Psoas muscle (tissue), 8 donors: ENCODE measurements around the gene MAN2A2. TPM values are rescaled to one million over a fixed set of nuclear protein-coding genes. Genes with fewer than 3 reads are reported as not detected.

Experiments
- ATAC-seq, 4 donors: fragments of 200-7000 bp; cut with Tn5 transposase; one replicate each; pipeline ENCODE4 v1.9.1; 2020; ENCODE audit warnings: moderate library complexity in 3 of 4, mild to moderate bottlenecking in 2 of 4
- DNase-seq, 2 donors: peaks; one replicate each; pipeline ENCODE4 v3.0.0-alpha.2; 2020
- H3K27ac ChIP-seq: fragments of 200-600 bp; one replicate; pipeline ENCODE4 v1.8.0; 2022
- H3K27me3 ChIP-seq, 3 donors: fragments of 200-600 bp in 1 of 3; one replicate each; pipeline versions ENCODE4 v1.6.1 to v1.8.0; 2013 to 2022; ENCODE audit warnings: low read length in 2 of 3, mild to moderate bottlenecking in 2 of 3, moderate library complexity in 1 of 3; ENCODE audit not compliant: insufficient read depth in 3 of 3
- H3K36me3 ChIP-seq, 2 donors: fragments of 200-600 bp in 1 of 2; one replicate each; pipeline versions ENCODE4 v1.6.1 to v1.8.0; 2013 to 2022; ENCODE audit warnings: low read depth in 1 of 2, mild to moderate bottlenecking in 1 of 2, moderate library complexity in 1 of 2; ENCODE audit not compliant: insufficient read depth in 1 of 2
- H3K4me1 ChIP-seq: fragments of 200-600 bp; one replicate; pipeline ENCODE4 v1.8.0; 2022
- H3K4me3 ChIP-seq: fragments of 200-600 bp; one replicate; pipeline ENCODE4 v1.8.0; 2022; ENCODE audit warnings: mild to moderate bottlenecking
- H3K9me3 ChIP-seq: fragments of 200-600 bp; one replicate; pipeline ENCODE4 v1.8.0; 2022
- CTCF ChIP-seq: fragments of 200-600 bp; IDR thresholded peaks from one replicate; pipeline ENCODE4 v1.8.0; 2022; ENCODE audit warnings: antibody characterized with exemption
- WGBS, 3 donors: extraction: QIAGEN DNeasy Blood & Tissue Kit; methylation state at CpG; one replicate each; pipeline versions ENCODE4 v1.1.6 to v1.1.7; 2013; 5-methylcytosine and 5-hydroxymethylcytosine counted together
- intact Hi-C, 2 donors: fragments of 100-400 bp; cut with DNase I; formaldehyde crosslinking; loops; one replicate each; pipeline versions ENCODE4 v1.11.0 to v1.14.2; 2022
- polyA plus RNA-seq, 3 donors: library from polyadenylated mRNA; stranded (reverse); fragments of 200-250 nt; gene quantifications; one replicate each; pipeline ENCODE4 v1.2.3, GENCODE V29; 2013
- total RNA-seq, 4 donors: library from RNA; stranded (reverse); fragmentation: NEBNext Ultra II Directional in 2 of 4; extraction: Animal tissue kit (Norgen Biotek cat#: 25700) in 2 of 4; gene quantifications; one replicate each; pipeline versions ENCODE4 v1.2.1 to v1.2.4, GENCODE V29; 2021 to 2023
- donor health status: healthy with polysubstance abuse.
- donor health status: DM: no; HTN: no; CAD: no; lungs with moderate emphysema.
- donor health status: Bipolar disorder and iron deficiency.
- donor health status: healthy.
- donor health status: DM: yes; HTN: yes; CAD: no.
- donor health status: DM: no; HTN: no; CAD: no.
- donor health status: DM: no; HTN: no; CAD: no.
- donor health status: DM: yes; HTN: yes; CAD: no.

Gene MAN2A2
- total and polyA plus RNA-seq, 7 donors = 22.9 to 127 (median 111) TPM

DNA sequence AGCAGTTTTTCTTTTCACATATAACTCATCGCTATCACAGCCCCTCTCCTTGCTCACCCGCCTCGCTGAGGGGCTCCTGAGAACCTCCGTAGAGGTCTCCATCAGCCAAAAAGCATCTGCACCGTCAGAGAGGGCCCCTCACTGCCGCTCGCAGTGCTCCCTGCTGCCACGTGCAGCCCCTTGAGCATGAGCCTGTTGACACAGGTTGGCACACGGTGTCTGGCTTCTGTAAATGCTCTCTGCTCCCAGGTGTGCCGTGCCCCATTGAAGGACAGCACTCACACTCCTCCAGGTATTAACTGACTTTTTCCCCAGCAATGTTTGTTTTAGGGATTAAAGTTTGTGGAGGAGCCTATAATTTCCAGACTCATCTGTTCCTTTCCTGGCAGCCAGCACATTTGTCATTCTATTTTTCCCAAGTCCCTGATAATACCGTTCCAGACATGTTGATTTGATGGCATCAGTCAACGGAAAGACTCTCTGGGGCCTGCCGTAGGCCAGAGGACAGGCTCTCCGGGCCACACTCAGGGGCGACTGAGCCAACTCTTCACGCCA is 36.9 kb upstream of the MAN2A2 start:
- DNase-seq = no peak
- no peak for ATAC-seq
- WGBS, 3 donors = 64 to 69% (median 65%) methylated on average over 16 of the region's 16 CpGs

DNA sequence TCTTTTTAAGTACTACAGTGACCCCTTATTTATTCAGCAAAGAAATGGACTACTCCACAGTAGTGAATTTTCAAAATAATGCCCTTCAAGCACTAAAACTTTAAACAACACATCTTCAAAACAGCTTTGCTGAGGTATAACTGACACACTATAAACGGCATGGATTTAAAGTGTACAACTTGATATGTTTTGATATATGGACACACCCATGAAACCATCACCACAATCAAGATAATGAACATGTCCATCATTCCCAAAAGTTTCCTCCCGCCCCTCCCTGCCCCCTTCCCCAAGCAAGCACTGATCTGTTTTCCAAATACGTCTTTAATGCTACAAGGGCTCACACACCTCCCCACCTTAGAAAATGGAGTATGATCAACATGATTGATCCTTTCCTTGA is 36.3 kb upstream of the MAN2A2 start:
- ATAC-seq (no peak), DNase-seq (no peak)
- WGBS, 3 donors = 81 to 84% (median 82%) methylated on average over 3 of the region's 3 CpGs
- Histone ChIP-seq H3K27ac (no peak overlapping the region), H3K27me3 (no peaks in the 10 kb centered on the region), H3K9me3 (no peaks in the 10 kb centered on the region), H3K36me3 (no peaks in the 10 kb centered on the region), H3K4me1 (peaks cover 19% of the 10 kb centered on the region), H3K4me3 (no peak overlapping the region)
- intact Hi-C loops = no loop called here
- TF ChIP-seq CTCF = no peak

More for the DNA sequence above, 36.9 kb upstream of the MAN2A2 start:
- no peak for TF ChIP-seq CTCF
- Histone ChIP-seq H3K4me1 (peaks cover 19% of the 10 kb centered on the region), H3K27ac (no peak overlapping the region), H3K36me3 (no peaks in the 10 kb centered on the region), H3K9me3 (no peaks in the 10 kb centered on the region), H3K27me3 (no peaks in the 10 kb centered on the region), H3K4me3 (no peak overlapping the region)
- intact Hi-C loops = no loop called here

GRCh38 chr15:90868261-90868689 is 34.8 kb upstream of the MAN2A2 start, which contains the start of gene FURIN:
FURIN (plus strand) TSS chr15:90868588; CDS start chr15:90875741, 7,153 bp downstream.
- Histone ChIP-seq H3K4me3 (no peak within 1 kb of the TSS), H3K36me3 (peaks cover 0 to 2% of the 10 kb centered on the region in 2 donors), H3K4me1 (peaks cover 28% of the 10 kb centered on the region), H3K27me3 (no peaks in the 10 kb centered on the region), H3K27ac (peak within 1 kb of the TSS; percentile 93), H3K9me3 (no peaks in the 10 kb centered on the region)
- no peak for TF ChIP-seq CTCF
- no peak for ATAC-seq
- WGBS, 3 donors = 77 to 91% (median 77%) methylated on average over 6 of the region's 6 CpGs
- intact Hi-C loops = no loop called here
- no peak for DNase-seq

GRCh38 chr15:90869140-90869541 is 34.0 kb upstream of the MAN2A2 start:
- no peak for ATAC-seq
- TF ChIP-seq CTCF = no peak
- peaks cover 37% of the 10 kb centered on the region for H3K4me1 ChIP-seq

More at GRCh38 chr15:90869140-90869541, 34.0 kb upstream of the MAN2A2 start:
- DNase-seq = no peak
- Histone ChIP-seq H3K4me3 (no peak overlapping the region), H3K27me3 (no peaks in the 10 kb centered on the region), H3K9me3 (no peaks in the 10 kb centered on the region), H3K36me3 (peaks cover 0 to 2% of the 10 kb centered on the region in 2 donors), H3K27ac (peak overlapping the region; percentile 93)
- intact Hi-C loops = no loop called here
